RWPE2 (cell line): Measurements from ENCODE around the gene PSTPIP2.
"Not testable (repeated sequence)": the region's sequence is repeated elsewhere in the genome, so short reads cannot be mapped to it uniquely, and the experiment has no call there.

Experiments used
- ATAC-seq: fragments of 200-7000 bp; cut with Tn5 transposase; 3 replicates; pipeline ENCODE4 v1.9.1; 2021; ENCODE audit warnings: low read depth
- DNase-seq: peaks from one replicate; pipeline ENCODE4 v3.0.0-alpha.2; 2020; ENCODE audit warnings: low spot score
- H3K27ac ChIP-seq: fragments of 450-650 bp; 2 replicates; pipeline ENCODE4 v1.5.1; 2017; ENCODE audit warnings: mild to moderate bottlenecking; ENCODE audit not compliant: poor library complexity, severe bottlenecking
- H3K27me3 ChIP-seq: fragments of 250-450 bp; sonication (Bioruptor Pico); 2 replicates; pipeline ENCODE4 v1.5.1; 2021; ENCODE audit warnings: mild to moderate bottlenecking, moderate library complexity; ENCODE audit not compliant: insufficient read depth, poor library complexity, severe bottlenecking
- H3K36me3 ChIP-seq: fragments of 250-450 bp; sonication (Bioruptor Pico); 2 replicates; pipeline ENCODE4 v1.5.1; 2020; ENCODE audit warnings: low read depth, mild to moderate bottlenecking, moderate library complexity
- H3K4me1 ChIP-seq: fragments of 250-450 bp; sonication (Bioruptor Pico); 2 replicates; pipeline ENCODE4 v1.5.1; 2021; ENCODE audit warnings: mild to moderate bottlenecking, moderate library complexity; ENCODE audit not compliant: insufficient read depth, poor library complexity, severe bottlenecking
- H3K4me3 ChIP-seq: fragments of 250-450 bp; sonication (Bioruptor Pico); 2 replicates; pipeline ENCODE4 v1.5.1; 2021; ENCODE audit warnings: mild to moderate bottlenecking, moderate library complexity; ENCODE audit not compliant: severe bottlenecking
- H3K9me3 ChIP-seq: fragments of 250-450 bp; sonication (Bioruptor Pico); 2 replicates; pipeline ENCODE4 v1.5.1; 2021; ENCODE audit warnings: mild to moderate bottlenecking, moderate library complexity; ENCODE audit not compliant: severe bottlenecking
- TF ChIP-seq, protein P1 (sequence below): fragments of 450-650 bp; IDR thresholded peaks from one replicate; pipeline ENCODE4 v1.5.1; 2017; ENCODE audit warnings: mild to moderate bottlenecking, moderate library complexity; ENCODE audit not compliant: poor library complexity, severe bottlenecking

PSTPIP2 gene

DNA sequence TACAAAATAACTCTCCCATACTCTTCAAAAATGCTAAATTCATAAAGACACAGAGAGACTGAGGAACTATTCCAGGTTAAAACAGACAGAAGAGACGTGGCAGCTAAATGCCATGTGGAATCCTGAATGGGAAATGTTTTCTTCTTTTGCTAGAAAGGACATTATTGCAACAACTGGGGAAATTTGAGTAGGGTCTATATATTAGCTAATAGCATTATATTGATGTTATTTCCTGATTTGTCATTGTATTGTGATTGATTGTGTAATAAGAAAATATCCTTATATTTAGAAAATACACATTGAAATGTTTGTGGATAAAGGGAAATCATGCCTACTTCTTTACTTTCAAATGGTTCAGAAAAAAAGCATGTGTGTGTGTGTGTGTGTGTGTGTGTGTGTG is 23.4 kb downstream of the PSTPIP2 start:
- Histone ChIP-seq H3K9me3 (no peaks in the 10 kb centered on the region), H3K4me3 (no peak overlapping the region), H3K36me3 (no peaks in the 10 kb centered on the region), H3K27ac (no peak overlapping the region), H3K4me1 (peaks cover 12% of the 10 kb centered on the region), H3K27me3 (no peaks in the 10 kb centered on the region)
- no peak for DNase-seq
- TF ChIP-seq, protein P1, sequence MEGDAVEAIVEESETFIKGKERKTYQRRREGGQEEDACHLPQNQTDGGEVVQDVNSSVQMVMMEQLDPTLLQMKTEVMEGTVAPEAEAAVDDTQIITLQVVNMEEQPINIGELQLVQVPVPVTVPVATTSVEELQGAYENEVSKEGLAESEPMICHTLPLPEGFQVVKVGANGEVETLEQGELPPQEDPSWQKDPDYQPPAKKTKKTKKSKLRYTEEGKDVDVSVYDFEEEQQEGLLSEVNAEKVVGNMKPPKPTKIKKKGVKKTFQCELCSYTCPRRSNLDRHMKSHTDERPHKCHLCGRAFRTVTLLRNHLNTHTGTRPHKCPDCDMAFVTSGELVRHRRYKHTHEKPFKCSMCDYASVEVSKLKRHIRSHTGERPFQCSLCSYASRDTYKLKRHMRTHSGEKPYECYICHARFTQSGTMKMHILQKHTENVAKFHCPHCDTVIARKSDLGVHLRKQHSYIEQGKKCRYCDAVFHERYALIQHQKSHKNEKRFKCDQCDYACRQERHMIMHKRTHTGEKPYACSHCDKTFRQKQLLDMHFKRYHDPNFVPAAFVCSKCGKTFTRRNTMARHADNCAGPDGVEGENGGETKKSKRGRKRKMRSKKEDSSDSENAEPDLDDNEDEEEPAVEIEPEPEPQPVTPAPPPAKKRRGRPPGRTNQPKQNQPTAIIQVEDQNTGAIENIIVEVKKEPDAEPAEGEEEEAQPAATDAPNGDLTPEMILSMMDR = no peak
- ATAC-seq = no peak

DNA sequence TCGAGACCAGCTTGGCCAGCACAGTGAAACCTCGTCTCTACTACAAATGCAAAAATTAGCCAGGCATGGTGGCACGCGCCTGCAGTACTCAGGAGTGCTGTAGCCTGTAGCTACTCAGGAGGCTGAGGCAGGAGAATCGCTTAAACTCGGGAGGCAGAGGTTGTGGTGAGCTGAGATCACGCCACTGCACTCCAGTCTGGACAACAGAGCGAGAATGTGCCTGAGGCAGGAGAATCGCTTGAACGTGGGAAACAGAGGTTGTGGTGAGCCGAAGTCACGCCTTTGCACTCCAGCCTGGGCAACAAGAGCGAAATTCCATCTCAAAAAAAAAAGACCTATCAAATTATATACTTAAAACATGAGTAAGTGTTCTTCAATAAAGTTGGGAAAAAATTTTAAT is 24.7 kb downstream of the PSTPIP2 start:
- H3K9me3 ChIP-seq, H3K27ac ChIP-seq, H3K36me3 ChIP-seq, H3K4me3 ChIP-seq, ATAC-seq, DNase-seq, H3K27me3 ChIP-seq: not testable (repeated sequence)
- peaks cover 10% of the 10 kb centered on the region for H3K4me1 ChIP-seq

DNA sequence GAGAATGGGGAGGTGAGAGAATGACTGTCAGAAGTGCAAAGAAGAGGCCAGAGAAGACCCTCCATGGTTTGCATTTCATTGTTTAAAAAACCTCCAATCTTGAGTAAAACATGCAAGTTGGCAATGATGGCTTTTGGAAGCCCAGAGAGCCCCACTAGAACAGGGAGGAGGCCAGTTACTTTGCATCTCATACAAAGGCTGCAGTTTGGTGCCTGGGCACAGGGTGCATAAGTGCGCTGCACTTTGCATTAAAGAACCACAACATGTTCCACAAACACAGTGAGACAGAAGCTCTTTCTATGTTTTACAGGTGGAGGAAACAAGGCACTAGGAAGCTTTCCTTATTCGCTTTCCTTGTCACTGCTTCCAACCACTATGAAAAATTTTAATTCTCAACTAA is 25.4 kb downstream of the PSTPIP2 start:
- Histone ChIP-seq H3K27me3 (no peaks in the 10 kb centered on the region), H3K27ac (no peak overlapping the region), H3K36me3 (no peaks in the 10 kb centered on the region), H3K4me1 (peaks cover 7% of the 10 kb centered on the region), H3K4me3 (no peak overlapping the region), H3K9me3 (no peaks in the 10 kb centered on the region)
- TF ChIP-seq, protein P1 = no peak
- DNase-seq (no peak), ATAC-seq (no peak)

DNA sequence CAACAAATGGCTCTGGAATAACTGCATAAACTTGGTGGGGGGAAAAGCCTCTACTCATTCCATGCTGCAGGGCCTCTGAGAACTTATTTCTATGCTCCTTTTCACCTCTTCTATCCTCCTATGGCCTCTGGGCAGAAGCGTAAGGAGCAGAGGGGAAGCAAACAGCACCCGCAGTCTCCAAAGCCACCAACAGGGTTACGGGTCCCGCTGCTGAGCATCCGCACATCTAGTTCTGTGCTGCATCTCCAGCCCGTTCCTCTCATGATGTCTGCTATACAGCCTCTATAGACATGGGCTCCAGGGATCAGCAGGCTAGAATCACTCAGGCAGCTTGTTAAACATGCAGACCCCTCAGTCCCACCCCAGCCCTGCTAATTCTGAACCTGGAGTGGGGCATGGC is 25.9 kb downstream of the PSTPIP2 start:
- H3K9me3 ChIP-seq = no peaks in the 10 kb centered on the region
- H3K27me3 ChIP-seq = no peaks in the 10 kb centered on the region
- H3K4me3 ChIP-seq = no peak overlapping the region
- no peaks in the 10 kb centered on the region for H3K36me3 ChIP-seq
- TF ChIP-seq, protein P1 = no peak
- ATAC-seq = no peak
- DNase-seq = no peak
- H3K4me1 ChIP-seq = peaks cover 7% of the 10 kb centered on the region
- no peak overlapping the region for H3K27ac ChIP-seq

DNA sequence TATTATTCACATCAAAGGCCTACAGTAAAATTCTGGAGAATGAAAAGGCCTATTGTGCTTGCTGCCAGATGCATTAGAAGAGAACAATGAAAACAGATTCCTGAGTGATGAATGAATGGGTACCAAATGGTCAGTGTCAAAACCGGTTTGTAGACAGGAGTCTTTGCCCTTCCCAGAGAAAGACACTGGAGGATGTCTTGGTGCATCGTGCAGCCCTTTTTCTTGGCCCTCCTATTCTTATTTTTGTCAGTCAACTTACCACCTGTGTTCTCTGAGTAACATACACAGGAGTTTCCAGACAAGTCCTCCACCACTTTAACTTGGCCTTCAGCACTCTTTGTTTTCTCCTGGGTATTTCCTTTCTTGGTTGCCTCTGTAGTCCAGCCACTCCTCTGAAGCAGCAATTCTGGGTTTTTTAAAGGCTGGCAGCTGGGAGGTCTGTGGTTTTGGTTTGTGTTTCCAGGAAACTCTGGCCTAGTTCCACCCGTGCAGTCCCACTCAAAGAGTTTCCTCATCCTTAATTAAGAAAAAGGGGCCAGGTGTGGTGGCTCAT is 29.4 kb downstream of the PSTPIP2 start:
- Histone ChIP-seq H3K4me1 (peaks cover 7% of the 10 kb centered on the region), H3K27me3 (no peaks in the 10 kb centered on the region), H3K4me3 (no peak overlapping the region), H3K36me3 (0 out of 2 replicates have a peak, but pooled peaks cover 3% of the 10 kb centered on the region), H3K27ac (peak overlapping the region; percentile 53), H3K9me3 (no peaks in the 10 kb centered on the region)
- TF ChIP-seq, protein P1 = no peak
- ATAC-seq = peak; percentile 91
- DNase-seq = no peak
